T-helper 1 cell treated with Interleukin-12 subunit alpha and Interleukin-12 subunit beta and Interleukin-4 antibody, amounts not matched to agents 30 ng/mL and 1 ng/mL, for 36 hours (primary cell): ENCODE data around the gene CFAP54. TPM values are rescaled to one million over a fixed set of nuclear protein-coding genes. Genes with fewer than 3 reads are reported as not detected.
"Not testable (repeated sequence)": the region's sequence is repeated elsewhere in the genome, so short reads cannot be mapped to it uniquely, and the experiment has no call there.

Experiments
- intact Hi-C: fragments of 100-400 bp; cut with micrococcal nuclease; formaldehyde crosslinking; loops from one replicate; pipeline ENCODE4 v1.15.1; 2024
- total RNA-seq: library from RNA; stranded (reverse); gene quantifications from 2 replicates; pipeline ENCODE4 v1.2.3, GENCODE V29; 2022

The CFAP54 gene
- total RNA-seq, 1 donor from 2014 or later, result 0.25 TPM

DNA sequence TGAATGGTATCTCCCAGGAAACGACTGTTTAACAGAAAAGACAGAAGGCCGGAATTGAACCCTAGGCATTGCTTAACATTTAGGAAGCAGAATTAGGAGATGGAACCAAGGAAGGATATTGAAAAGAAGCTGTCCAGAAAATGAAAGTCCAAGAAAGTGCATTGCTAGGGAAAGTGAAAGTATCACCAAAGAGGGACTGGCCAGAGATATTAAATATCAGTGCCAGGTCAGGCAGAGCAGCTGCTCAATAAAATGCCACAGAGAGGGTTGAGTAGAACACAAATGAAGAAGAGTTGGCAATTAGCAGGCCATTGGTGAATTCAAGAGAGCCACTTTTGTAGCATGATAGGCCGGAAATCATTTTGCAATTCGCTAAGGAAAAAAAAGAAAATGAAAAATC is 101.6 kb downstream of the CFAP54 start:
- intact Hi-C loops, result no loop called here

- intact Hi-C loops, result not testable (repeated sequence)
These were observed 115.0 kb downstream of the CFAP54 start for GRCh38 chr12:96604374-96604773.

DNA sequence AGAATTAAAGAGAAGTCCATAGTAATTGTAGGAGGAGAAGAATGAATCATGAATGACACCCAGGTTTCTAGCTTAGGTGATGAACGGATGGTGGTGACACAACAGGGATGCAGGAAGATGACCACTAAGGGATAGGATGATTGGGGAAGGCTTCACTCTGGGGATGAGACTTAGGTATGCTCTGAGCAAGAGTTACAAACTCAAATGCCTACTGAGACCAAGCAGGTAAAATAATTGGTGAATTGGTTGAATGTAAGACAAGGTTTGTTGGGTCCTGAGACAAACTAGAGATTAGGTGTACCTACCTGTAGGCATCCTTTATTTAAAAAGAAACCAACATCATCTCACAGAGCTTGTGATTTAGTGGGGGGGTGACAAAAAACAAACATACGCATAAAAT is 116.3 kb downstream of the CFAP54 start:
- intact Hi-C loops, result no loop called here

GRCh38 chr12:96606134-96606533 is 116.8 kb downstream of the CFAP54 start:
- intact Hi-C loops, result no loop called here

GRCh38 chr12:96606644-96607043 is 117.3 kb downstream of the CFAP54 start:
- intact Hi-C loops, result no loop called here

- intact Hi-C loops, result no loop called here
These were observed 127.8 kb downstream of the CFAP54 start for GRCh38 chr12:96617178-96617577.

- intact Hi-C loops, result no loop called here
These were observed 133.8 kb downstream of the CFAP54 start for GRCh38 chr12:96623155-96623554.

DNA sequence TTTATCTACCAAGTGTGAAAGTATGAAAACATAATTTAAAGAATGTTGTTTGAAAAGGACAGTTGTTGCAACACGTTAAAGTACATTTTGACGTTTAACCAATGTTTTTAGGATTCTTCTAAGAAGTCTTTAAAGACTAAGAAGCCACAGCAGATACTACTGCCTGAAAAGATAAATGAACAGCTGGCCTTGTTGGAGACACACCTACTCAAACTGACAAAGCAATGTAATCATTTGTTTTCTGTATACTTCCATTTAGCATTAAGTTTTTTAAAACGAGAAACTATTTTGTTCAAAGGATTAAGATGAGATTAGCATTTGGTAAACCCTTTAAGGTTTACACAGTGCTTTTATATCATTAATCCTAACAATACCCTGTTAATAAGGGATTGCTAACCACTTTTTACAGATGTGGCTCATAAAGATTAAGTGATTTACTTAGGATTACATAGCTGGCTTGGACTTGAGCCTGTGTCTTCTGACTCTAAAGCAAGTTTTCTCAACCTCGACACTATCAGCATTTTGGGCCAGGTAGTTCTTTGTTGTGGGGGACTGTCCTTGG is 134.4 kb downstream of the CFAP54 start:
- intact Hi-C loops, result no loop called here

GRCh38 chr12:96635844-96636243 is 146.5 kb downstream of the CFAP54 start:
- intact Hi-C loops, result no loop called here

GRCh38 chr12:96636895-96637294 is 147.5 kb downstream of the CFAP54 start:
- intact Hi-C loops, result no loop called here

GRCh38 chr12:96648923-96649322 is 159.5 kb downstream of the CFAP54 start:
- intact Hi-C loops, result no loop called here

DNA sequence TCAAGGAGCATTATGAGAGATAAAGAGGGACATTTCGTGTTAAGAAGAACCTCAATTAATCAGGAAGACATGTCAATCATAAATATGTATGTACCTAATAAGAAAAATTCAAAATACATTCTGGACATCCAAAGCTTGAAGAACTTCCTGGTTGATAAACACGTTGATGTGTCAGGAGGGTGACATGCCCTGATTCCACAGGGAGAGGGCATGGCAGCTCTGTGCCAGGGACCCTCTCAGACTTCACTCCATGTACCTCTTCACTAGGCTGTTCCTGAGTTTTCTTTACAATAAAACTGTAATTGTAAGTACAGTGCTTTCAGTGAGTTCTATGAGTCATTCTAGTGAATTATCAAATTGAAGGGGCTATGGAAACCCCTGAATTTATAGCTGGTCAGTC is 163.5 kb downstream of the CFAP54 start:
- intact Hi-C loops, result no loop called here

- intact Hi-C loops, result no loop called here
These were observed 168.7 kb downstream of the CFAP54 start for GRCh38 chr12:96658075-96658474.

DNA sequence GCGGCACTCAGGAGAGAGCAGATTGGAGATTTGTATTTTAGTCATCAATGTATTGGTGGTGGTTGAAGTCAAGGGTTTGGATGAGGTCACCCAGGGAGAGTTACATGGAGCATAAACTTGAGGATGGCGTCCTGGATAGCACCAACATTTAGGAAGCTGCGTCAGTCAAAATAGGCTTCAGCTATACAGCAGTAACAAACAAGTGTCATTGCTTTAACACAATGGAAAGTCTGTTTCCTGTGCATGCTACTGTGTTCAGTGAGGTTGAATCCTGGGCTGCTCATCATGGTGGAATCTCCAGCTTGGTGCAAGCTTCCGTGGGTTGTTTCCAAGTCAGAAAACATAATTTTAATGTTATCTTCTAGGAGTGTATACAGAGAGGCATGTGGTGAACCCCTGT is 180.4 kb downstream of the CFAP54 start:
- intact Hi-C loops, result no loop called here

DNA sequence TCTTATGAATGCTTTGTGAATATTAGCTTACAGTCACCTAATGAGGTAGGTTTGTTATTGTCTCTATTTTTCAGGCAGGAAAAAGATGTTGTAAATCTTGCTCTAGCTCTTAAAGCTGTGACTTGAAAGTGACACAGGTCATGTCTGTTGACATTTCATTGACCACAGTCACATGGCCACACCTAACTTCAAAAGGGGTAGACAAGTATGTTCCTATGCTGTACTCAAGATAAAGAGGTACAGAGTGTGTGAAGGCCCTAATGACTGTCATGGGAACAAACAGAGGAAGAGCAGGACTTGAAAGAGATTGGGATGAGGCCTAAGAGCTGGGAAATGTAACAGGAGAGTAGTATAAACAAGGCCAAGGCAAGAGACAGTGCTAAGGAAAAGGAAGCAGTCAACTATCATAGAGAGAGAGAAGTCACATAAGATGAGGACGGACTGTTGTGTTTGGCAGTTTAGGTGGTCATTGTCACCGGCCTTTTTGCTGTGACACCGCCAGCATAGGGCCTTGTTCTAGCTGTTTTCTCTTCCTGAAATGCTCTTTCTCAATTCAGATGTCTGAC is 181.0 kb downstream of the CFAP54 start:
- intact Hi-C loops, result no loop called here

- intact Hi-C loops, result not testable (repeated sequence)
These were observed 186.1 kb downstream of the CFAP54 start for GRCh38 chr12:96675519-96675918.

DNA sequence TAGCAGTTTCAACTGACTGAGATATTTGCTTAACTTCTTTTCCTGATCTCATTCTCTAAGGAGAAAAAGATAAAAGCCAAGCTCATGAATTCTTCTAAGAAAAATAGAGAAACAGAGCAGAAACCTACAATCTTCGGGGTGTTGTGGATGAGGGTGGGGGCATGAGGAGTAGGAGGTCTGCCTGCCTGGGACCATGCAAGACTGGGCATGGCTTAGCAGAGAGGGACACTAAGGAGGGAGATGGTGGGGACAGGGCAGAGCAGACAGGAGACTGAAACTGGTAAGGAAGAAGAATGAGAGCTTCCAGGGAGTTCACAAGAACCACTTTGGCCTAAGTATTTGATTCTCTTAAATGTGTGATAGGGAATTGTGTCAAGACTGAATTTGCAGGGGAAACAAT is 188.0 kb downstream of the CFAP54 start:
- intact Hi-C loops, result no loop called here

DNA sequence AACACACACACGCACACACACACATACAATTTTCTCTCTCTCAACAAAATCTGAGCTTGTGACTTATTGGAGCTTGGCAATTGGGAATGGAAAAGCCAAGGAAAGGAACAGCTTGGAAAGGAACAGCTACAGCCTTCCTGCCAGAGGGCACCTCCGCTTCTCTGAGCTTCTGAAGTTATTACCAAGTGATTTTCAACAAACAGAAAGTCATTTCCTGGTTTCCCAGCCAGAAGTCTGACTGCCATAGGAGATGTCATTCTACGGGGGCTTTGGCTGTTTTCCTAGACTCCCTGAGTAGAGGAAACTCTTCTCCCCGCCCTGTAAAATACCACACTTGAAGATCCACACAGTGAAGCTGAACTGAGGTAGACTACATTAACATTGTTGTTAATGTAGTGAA is 198.3 kb downstream of the CFAP54 start:
- intact Hi-C loops, result no loop called here

DNA sequence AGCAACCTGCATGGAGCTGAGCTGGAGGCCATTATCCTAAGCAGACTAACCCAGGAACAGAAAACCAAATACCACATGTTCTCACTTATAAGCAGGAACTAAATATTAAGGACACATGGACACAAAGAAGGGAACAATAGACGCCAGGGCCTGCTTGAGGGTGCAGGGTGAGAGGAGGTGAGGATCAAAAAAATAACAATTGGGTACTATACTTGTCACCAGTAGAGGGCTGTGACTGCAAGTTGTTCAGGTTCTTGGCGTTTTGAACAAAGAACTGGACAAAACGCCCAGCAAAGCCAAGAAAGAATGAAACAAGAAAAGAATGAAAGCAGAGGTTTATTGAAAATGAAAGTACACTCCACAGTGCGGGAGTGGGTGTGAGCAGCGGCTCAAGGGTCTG is 209.1 kb downstream of the CFAP54 start:
- intact Hi-C loops, result no loop called here

GRCh38 chr12:96698965-96699364 is 209.6 kb downstream of the CFAP54 start:
- intact Hi-C loops, result no loop called here

DNA sequence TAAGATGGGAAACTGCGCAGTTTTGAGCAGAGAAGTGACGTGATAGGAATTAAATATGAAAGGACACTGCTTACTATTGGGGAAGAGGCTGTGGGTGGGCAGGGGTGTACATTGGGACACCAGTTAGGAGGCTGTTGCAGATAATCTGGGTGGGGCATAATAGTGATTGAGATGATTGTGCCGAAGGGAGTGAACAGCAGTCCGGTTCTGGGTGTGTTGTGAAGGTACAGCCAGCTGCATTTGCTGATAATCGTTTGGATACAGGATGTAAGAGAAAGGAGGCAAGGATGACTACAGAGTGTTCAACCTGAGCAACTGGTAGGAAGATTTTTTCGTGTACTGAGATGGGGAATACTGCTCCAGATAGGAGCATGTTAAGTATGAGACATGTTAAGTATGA is 212.5 kb downstream of the CFAP54 start:
- intact Hi-C loops, result no loop called here

- intact Hi-C loops, result no loop called here
These were observed 220.9 kb downstream of the CFAP54 start for GRCh38 chr12:96710127-96710745.

- intact Hi-C loops, result no loop called here
These were observed 222.0 kb downstream of the CFAP54 start for GRCh38 chr12:96711364-96711763.
